Renal cortical epithelial cell (primary cell): ENCODE measurements around the gene SPATA19. TPM values are rescaled to one million over a fixed set of nuclear protein-coding genes. Genes with fewer than 3 reads are reported as not detected.

Experiments
- DNase-seq: peaks from one replicate; pipeline ENCODE4 v3.0.0-alpha.2; 2011; ENCODE audit warnings: low read depth
- total RNA-seq: library from RNA; depleted of rRNA; stranded (reverse); fragments of >200 nt; gene quantifications from 2 replicates; pipeline ENCODE4 v1.2.3, GENCODE V29; 2014

SPATA19 gene
- total RNA-seq, 1 donor from 2014 or later = not detected

- no peak for DNase-seq
Observed at GRCh38 chr11:133835593-133836548, 9.4 kb downstream of the SPATA19 start.

- DNase-seq = peak; percentile 38
Observed at GRCh38 chr11:133834682-133835592, 10.4 kb downstream of the SPATA19 start.

- no peak for DNase-seq
Observed at GRCh38 chr11:133833898-133834681, 11.2 kb downstream of the SPATA19 start.

GRCh38 chr11:133832991-133833897, 12.1 kb downstream of the SPATA19 start:
- no peak for DNase-seq

GRCh38 chr11:133832096-133832990, 13.0 kb downstream of the SPATA19 start:
- DNase-seq = no peak

GRCh38 chr11:133830931-133831907, 14.1 kb downstream of the SPATA19 start:
- DNase-seq = no peak

GRCh38 chr11:133829566-133829965, 15.7 kb downstream of the SPATA19 start:
- no peak for DNase-seq

GRCh38 chr11:133828871-133829270, 16.4 kb downstream of the SPATA19 start:
- no peak for DNase-seq

GRCh38 chr11:133827556-133827955, 17.8 kb downstream of the SPATA19 start:
- no peak for DNase-seq

- no peak for DNase-seq
Observed at GRCh38 chr11:133826866-133827265, 18.4 kb downstream of the SPATA19 start.

GRCh38 chr11:133825666-133826065, 19.6 kb downstream of the SPATA19 start:
- DNase-seq = no peak

- no peak for DNase-seq
Observed at GRCh38 chr11:133825156-133825555, 20.2 kb downstream of the SPATA19 start.

- DNase-seq = no peak
Observed at GRCh38 chr11:133824593-133824992, 20.7 kb downstream of the SPATA19 start.

- DNase-seq = no peak
Observed at GRCh38 chr11:133823614-133824013, 21.7 kb downstream of the SPATA19 start.

GRCh38 chr11:133823211-133823610, 22.1 kb downstream of the SPATA19 start:
- DNase-seq = no peak

GRCh38 chr11:133821776-133822175, 23.5 kb downstream of the SPATA19 start:
- DNase-seq = no peak

- DNase-seq = no peak
Observed at GRCh38 chr11:133819746-133820315, 25.5 kb downstream of the SPATA19 start.

GRCh38 chr11:133819114-133819513, 26.2 kb downstream of the SPATA19 start:
- no peak for DNase-seq
